T-helper 1 cell treated with Interleukin-12 subunit alpha and Interleukin-12 subunit beta and Interleukin-4 antibody, amounts not matched to agents 30 ng/mL and 1 ng/mL, for 36 hours (primary cell): ENCODE data around the gene INAVA. TPM values are rescaled to one million over a fixed set of nuclear protein-coding genes. Genes with fewer than 3 reads are reported as not detected.
"Not testable (repeated sequence)": the region's sequence is repeated elsewhere in the genome, so short reads cannot be mapped to it uniquely, and the experiment has no call there.

ENCODE experiments used
- intact Hi-C: fragments of 100-400 bp; cut with micrococcal nuclease; formaldehyde crosslinking; loops from one replicate; pipeline ENCODE4 v1.15.1; 2024
- total RNA-seq: library from RNA; stranded (reverse); gene quantifications from 2 replicates; pipeline ENCODE4 v1.2.3, GENCODE V29; 2022

Gene INAVA
- total RNA-seq, 1 donor from 2014 or later: not detected

GRCh38 chr1:200896531-200897196 lies 2.0 kb downstream of the INAVA start:
- intact Hi-C loops: no loop called here

GRCh38 chr1:200897259-200897658 lies 2.6 kb downstream of the INAVA start:
- intact Hi-C loops: no loop called here

GRCh38 chr1:200899015-200899386 lies 4.3 kb downstream of the INAVA start:
- intact Hi-C loops: no loop called here

GRCh38 chr1:200899451-200899915 lies 4.8 kb downstream of the INAVA start:
- intact Hi-C loops: no loop called here

GRCh38 chr1:200899954-200900867 lies 5.5 kb downstream of the INAVA start:
- intact Hi-C loops: no loop called here

GRCh38 chr1:200900877-200901276 lies 6.2 kb downstream of the INAVA start:
- intact Hi-C loops: no loop called here

GRCh38 chr1:200901350-200901749 lies 6.7 kb downstream of the INAVA start:
- intact Hi-C loops: no loop called here

- intact Hi-C loops: no loop called here
These were observed 7.2 kb downstream of the INAVA start for GRCh38 chr1:200901796-200902444.

- intact Hi-C loops: no loop called here
These were observed 9.1 kb downstream of the INAVA start for GRCh38 chr1:200903793-200904192.

- intact Hi-C loops: loop anchor here (1.0 to 5.0 kb wide), 3 partner anchors 16 to 282 kb away; partner anchors contain the start of genes KIF14 and KIF21B
These were observed 10.1 kb downstream of the INAVA start for GRCh38 chr1:200904772-200905171.

- intact Hi-C loops: loop anchor here (1.0 to 5.0 kb wide), 3 partner anchors 17 to 283 kb away; partner anchors contain the start of genes KIF14 and KIF21B
These were observed 10.8 kb downstream of the INAVA start for GRCh38 chr1:200905411-200906052.

GRCh38 chr1:200906491-200906890 lies 11.8 kb downstream of the INAVA start:
- intact Hi-C loops: loop anchor here (5.0 kb wide), 2 partner anchors 116 to 284 kb away; partner anchors contain the start of genes KIF14 and KIF21B

GRCh38 chr1:200907611-200908097 lies 13.0 kb downstream of the INAVA start:
- intact Hi-C loops: loop anchor here (5.0 kb wide), 2 partner anchors 115 to 285 kb away; partner anchors contain the start of genes KIF14 and KIF21B

- intact Hi-C loops: loop anchor here (5.0 kb wide), 2 partner anchors 114 to 286 kb away; partner anchors contain the start of genes KIF14 and KIF21B
These were observed 13.6 kb downstream of the INAVA start for GRCh38 chr1:200908191-200908868.

- intact Hi-C loops: loop anchor here (5.0 kb wide), 2 partner anchors 113 to 287 kb away; partner anchors contain the start of genes KIF14 and KIF21B
These were observed 14.4 kb downstream of the INAVA start for GRCh38 chr1:200909071-200909470.

- intact Hi-C loops: loop anchor here (5.0 kb wide), 2 partner anchors 113 to 287 kb away; partner anchors contain the start of genes KIF14 and KIF21B
These were observed 15.1 kb downstream of the INAVA start for GRCh38 chr1:200909757-200910239.

GRCh38 chr1:200911361-200911760 lies 16.7 kb downstream of the INAVA start:
- intact Hi-C loops: no loop called here

- intact Hi-C loops: not testable (repeated sequence)
These were observed 17.2 kb downstream of the INAVA start for GRCh38 chr1:200911936-200912335.

- intact Hi-C loops: no loop called here
These were observed 18.2 kb downstream of the INAVA start for GRCh38 chr1:200912737-200913407.
